ENCODE data around the gene THSD7A.

DNA sequence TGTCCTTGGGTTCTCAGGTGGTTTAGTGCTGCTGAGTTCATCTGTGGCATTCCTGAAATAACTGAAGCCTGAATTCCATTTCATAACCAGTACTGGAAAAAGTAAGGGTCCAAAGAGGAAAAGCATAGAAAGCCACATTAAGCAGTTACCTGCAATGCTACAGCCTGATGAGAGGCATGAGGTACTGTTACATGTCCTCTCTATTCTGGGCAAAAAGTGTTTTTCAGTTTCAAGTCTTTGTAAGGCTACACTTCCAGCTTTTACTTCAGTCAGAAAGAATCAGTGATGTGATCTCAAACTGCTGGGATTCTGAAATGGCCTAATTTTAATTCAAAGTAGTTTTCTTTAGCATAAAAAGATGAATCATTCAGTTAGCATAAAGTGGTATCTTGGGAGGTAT is 488.9 kb downstream of the THSD7A start:
- TF ChIP-seq, protein P1, sequence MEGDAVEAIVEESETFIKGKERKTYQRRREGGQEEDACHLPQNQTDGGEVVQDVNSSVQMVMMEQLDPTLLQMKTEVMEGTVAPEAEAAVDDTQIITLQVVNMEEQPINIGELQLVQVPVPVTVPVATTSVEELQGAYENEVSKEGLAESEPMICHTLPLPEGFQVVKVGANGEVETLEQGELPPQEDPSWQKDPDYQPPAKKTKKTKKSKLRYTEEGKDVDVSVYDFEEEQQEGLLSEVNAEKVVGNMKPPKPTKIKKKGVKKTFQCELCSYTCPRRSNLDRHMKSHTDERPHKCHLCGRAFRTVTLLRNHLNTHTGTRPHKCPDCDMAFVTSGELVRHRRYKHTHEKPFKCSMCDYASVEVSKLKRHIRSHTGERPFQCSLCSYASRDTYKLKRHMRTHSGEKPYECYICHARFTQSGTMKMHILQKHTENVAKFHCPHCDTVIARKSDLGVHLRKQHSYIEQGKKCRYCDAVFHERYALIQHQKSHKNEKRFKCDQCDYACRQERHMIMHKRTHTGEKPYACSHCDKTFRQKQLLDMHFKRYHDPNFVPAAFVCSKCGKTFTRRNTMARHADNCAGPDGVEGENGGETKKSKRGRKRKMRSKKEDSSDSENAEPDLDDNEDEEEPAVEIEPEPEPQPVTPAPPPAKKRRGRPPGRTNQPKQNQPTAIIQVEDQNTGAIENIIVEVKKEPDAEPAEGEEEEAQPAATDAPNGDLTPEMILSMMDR (IDR thresholded peaks at IDR 0.05), result no peak
- TF ChIP-seq POLR2A (IDR thresholded peaks at IDR 0.05) (no peak), POLR2AphosphoS5 (IDR thresholded peaks at IDR 0.05) (no peak)

All from breast epithelium (tissue), 3 donors.